ENCODE data around the gene LAMTOR1. TPM values are rescaled to one million over a fixed set of nuclear protein-coding genes. Genes with fewer than 3 reads are reported as not detected.
A peak's percentile ranks its signal among the peaks of the same experiment; 100 is the strongest.

Gene LAMTOR1
- total RNA-seq, 1 experiment from 2014 or later = 96.3 TPM

- Histone ChIP-seq H3K9me3 (ENCODE audit: control insufficient read depth, low read depth, low read length) (no peaks in the 10 kb centered on the region), H3K56ac (ENCODE audit: insufficient read length, low read depth, low read length) (no peak overlapping the region), H2BK120ac (ENCODE audit: low read depth, low read length, poor library complexity, severe bottlenecking) (peak overlapping the region; percentile 83), H2BK12ac (ENCODE audit: insufficient read length, low read depth, low read length) (no peak overlapping the region), H4K20me1 (ENCODE audit: control insufficient read depth, insufficient read depth, insufficient read length) (no peaks in the 10 kb centered on the region), H2BK20ac (ENCODE audit: low read depth, low read length, poor library complexity, severe bottlenecking) (no peak overlapping the region), H4K5ac (ENCODE audit: insufficient read length, low read depth, low read length) (no peak overlapping the region), H3K79me1 (ENCODE audit: insufficient read depth, low read depth, low read length, poor library complexity, severe bottlenecking) (no peaks in the 10 kb centered on the region), H4K8ac (replicated peaks; ENCODE audit: insufficient read length, low read depth, low read length) (no peak overlapping the region), H3K9ac (ENCODE audit: extremely low read depth, insufficient read length, low read length) (peak overlapping the region; percentile 61), H3K4me1 (ENCODE audit: insufficient read depth, low read length) (no peaks in the 10 kb centered on the region), H3K18ac (ENCODE audit: insufficient read length, low read depth, low read length) (peak overlapping the region; percentile 85), H2AFZ (ENCODE audit: low read length) (no peak overlapping the region), H3K23me2 (ENCODE audit: insufficient read length, low read depth, low read length, poor library complexity, severe bottlenecking) (peaks cover 7% of the 10 kb centered on the region), H3K27ac (ENCODE audit: insufficient read length, low read depth, low read length) (peak overlapping the region; percentile 76), H3K14ac (ENCODE audit: insufficient read depth, low read length) (peak overlapping the region; percentile 77; the same call in 1 of the 2 replicates), H2BK5ac (ENCODE audit: insufficient read length, low read length) (no peak overlapping the region), H3K23ac (ENCODE audit: insufficient read length, low read depth, low read length) (no peak overlapping the region), H3K79me2 (ENCODE audit: insufficient read depth, low read length) (peaks cover 18% of the 10 kb centered on the region), H3K4ac (ENCODE audit: low read depth, low read length) (peak overlapping the region; percentile 46; the same call in 1 of the 2 replicates), H3K27me3 (ENCODE audit: insufficient read depth, low read length) (no peaks in the 10 kb centered on the region), H3K4me2 (ENCODE audit: insufficient read depth, insufficient read length, low read length) (peak overlapping the region; percentile 22), H3T11ph (ENCODE audit: low read length) (peak overlapping the region; percentile 54), H2AK5ac (ENCODE audit: insufficient read length, low read length) (no peak overlapping the region), H2BK15ac (ENCODE audit: low read depth, low read length) (no peak overlapping the region), H4K91ac (ENCODE audit: insufficient read length, low read depth, low read length) (no peak overlapping the region)
- no peak for TF ChIP-seq CTCF (conservative IDR thresholded peaks at IDR 0.05)
- peaks cover 1 to 9% (median 9%) of the 10 kb centered on the region in 3 experiments; a peak in 6 of 7 replicates for H3K36me3 Mint-ChIP-seq (ENCODE audit: insufficient read depth in 1 of 3, low read depth in 3 of 3)
- H3K4me1 Mint-ChIP-seq = peaks cover 20 to 28% of the 10 kb centered on the region in 2 experiments
- no peak for DNase-seq
- no peaks in the 10 kb centered on the region; the same call in 1 of the 2 replicates for H3K27me3 Mint-ChIP-seq (ENCODE audit: low read depth)
- WGBS (ENCODE audit: extremely low coverage, insufficient read length, low lambda C conversion rate) = no CpG with 5 or more reads among the region's 21 CpGs
- peak overlapping the region; percentile 97 to 100 (median 98); a peak in 6 of 7 replicates for H3K27ac Mint-ChIP-seq
- peak overlapping the region; percentile 80 to 95 for H3K4me3 Mint-ChIP-seq
- no peaks in the 10 kb centered on the region for H3K9me3 Mint-ChIP-seq
Measured at GRCh38 chr11:72081184-72081644, 21.9 kb downstream of the LAMTOR1 start.

All from H9 (cell line).